ENCODE data around the gene MYPOP.
"Not testable (repeated sequence)": the region's sequence is repeated elsewhere in the genome, so short reads cannot be mapped to it uniquely, and the experiment has no call there.

MYPOP gene

GRCh38 chr19:45876411-45877197 lies 25.8 kb downstream of the MYPOP start:
- TF ChIP-seq CTCF (IDR thresholded peaks at IDR 0.05; ENCODE audit: extremely low read depth, missing control alignments) = no peak
- peak; percentile 63 for DNase-seq (ENCODE audit: low spot score)

- no peak for TF ChIP-seq CTCF (IDR thresholded peaks at IDR 0.05; ENCODE audit: extremely low read depth, missing control alignments)
- peak; percentile 80 for DNase-seq (ENCODE audit: low spot score)
Observed at GRCh38 chr19:45876161-45876410, 26.3 kb downstream of the MYPOP start.

- DNase-seq (ENCODE audit: low spot score) = no peak
- no peak for TF ChIP-seq CTCF (IDR thresholded peaks at IDR 0.05; ENCODE audit: extremely low read depth, missing control alignments)
Observed at GRCh38 chr19:45874620-45874966, 27.8 kb downstream of the MYPOP start.

- no peak for TF ChIP-seq CTCF (IDR thresholded peaks at IDR 0.05; ENCODE audit: extremely low read depth, missing control alignments)
- DNase-seq (ENCODE audit: low spot score) = no peak
Observed at GRCh38 chr19:45873219-45873772, 29.1 kb downstream of the MYPOP start.

- DNase-seq (ENCODE audit: low spot score) = no peak
- no peak for TF ChIP-seq CTCF (IDR thresholded peaks at IDR 0.05; ENCODE audit: extremely low read depth, missing control alignments)
Observed at GRCh38 chr19:45872095-45872919, 30.1 kb downstream of the MYPOP start.

GRCh38 chr19:45870798-45871197 lies 31.6 kb downstream of the MYPOP start:
- no peak for DNase-seq (ENCODE audit: low spot score)
- TF ChIP-seq CTCF (IDR thresholded peaks at IDR 0.05; ENCODE audit: extremely low read depth, missing control alignments) = no peak

GRCh38 chr19:45867241-45867640 lies 35.2 kb downstream of the MYPOP start:
- not testable (repeated sequence) for DNase-seq (ENCODE audit: low spot score)

Measured in GM20000 (cell line).